Measurements from ENCODE around the gene RNFT2. TPM values are rescaled to one million over a fixed set of nuclear protein-coding genes. Genes with fewer than 3 reads are reported as not detected.
"Not testable (repeated sequence)": the region's sequence is repeated elsewhere in the genome, so short reads cannot be mapped to it uniquely, and the experiment has no call there.

RNFT2 gene
- total RNA-seq, 2 experiments from 2014 or later = 14.8 to 16.9 TPM

- Mint-ChIP-seq H3K27ac (no peak overlapping the region), H3K36me3 (peaks cover 2% of the 10 kb centered on the region), H3K9me3 (no peaks in the 10 kb centered on the region), H3K27me3 (no peaks in the 10 kb centered on the region), H3K4me3 (no peak overlapping the region), H3K4me1 (no peaks in the 10 kb centered on the region)
- DNase-seq = no peak
Measured at GRCh38 chr12:116750298-116750697, 12.2 kb downstream of the RNFT2 start.

- not testable (repeated sequence) for H3K27me3 Mint-ChIP-seq, H3K4me3 Mint-ChIP-seq, H3K27ac Mint-ChIP-seq, DNase-seq, H3K9me3 Mint-ChIP-seq
- Mint-ChIP-seq H3K4me1 (peaks cover 13% of the 10 kb centered on the region), H3K36me3 (peaks cover 10% of the 10 kb centered on the region)
Measured at GRCh38 chr12:116754097-116754496, 16.0 kb downstream of the RNFT2 start.

- H3K4me3 Mint-ChIP-seq, DNase-seq, H3K27me3 Mint-ChIP-seq, H3K9me3 Mint-ChIP-seq, H3K27ac Mint-ChIP-seq: not testable (repeated sequence)
- peaks cover 16% of the 10 kb centered on the region for H3K36me3 Mint-ChIP-seq
- H3K4me1 Mint-ChIP-seq = peaks cover 13% of the 10 kb centered on the region
Measured at GRCh38 chr12:116754783-116755182, 16.7 kb downstream of the RNFT2 start.

DNA sequence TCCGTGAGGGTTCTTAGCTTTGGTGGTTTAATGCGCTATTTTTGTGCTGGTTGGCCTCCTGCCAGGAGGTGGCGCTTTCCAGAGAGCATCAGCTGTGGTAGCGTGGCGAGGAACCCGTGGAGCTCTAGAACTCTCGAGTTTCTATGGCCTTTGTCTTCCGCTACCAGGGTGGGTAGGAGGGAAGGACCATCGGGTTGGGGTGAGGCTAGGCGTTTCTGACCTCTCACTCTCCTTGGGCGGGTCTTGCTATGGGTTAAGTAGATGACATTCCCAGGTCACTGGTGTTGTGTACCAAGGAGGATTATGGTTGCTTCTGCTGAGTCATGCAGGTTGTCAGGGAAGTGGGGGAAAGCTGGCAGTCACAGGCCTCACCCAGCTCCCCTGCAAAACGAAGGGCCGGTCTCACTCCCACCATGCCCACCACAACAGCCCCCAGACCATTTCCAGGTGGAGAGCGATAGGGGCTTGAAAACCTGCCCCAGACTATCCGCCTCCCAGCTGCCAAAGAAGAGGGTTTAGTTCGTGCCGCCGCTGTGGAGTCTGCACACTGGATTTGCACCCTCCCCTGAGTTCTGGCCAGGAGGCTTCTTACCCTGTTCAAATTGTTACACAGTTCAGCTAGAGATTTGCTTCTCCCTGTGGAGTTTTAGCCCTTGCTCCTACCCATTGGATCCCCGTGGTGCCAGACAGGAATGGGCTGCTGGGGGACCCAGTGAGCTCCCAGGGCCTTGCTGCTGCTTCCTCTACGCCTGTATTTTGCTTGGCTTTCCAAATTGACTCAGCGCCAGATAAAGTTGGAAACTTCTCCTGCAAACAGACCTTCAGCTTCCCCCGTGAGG, 21.9 kb downstream of the RNFT2 start:
- peak overlapping the region; percentile 73 for H3K4me3 Mint-ChIP-seq
- H3K9me3 Mint-ChIP-seq = no peaks in the 10 kb centered on the region
- H3K4me1 Mint-ChIP-seq = peaks cover 13% of the 10 kb centered on the region
- no peaks in the 10 kb centered on the region for H3K27me3 Mint-ChIP-seq
- peak overlapping the region; percentile 43 for H3K27ac Mint-ChIP-seq
- peak; percentile 30 for DNase-seq
- peaks cover 22% of the 10 kb centered on the region for H3K36me3 Mint-ChIP-seq

GRCh38 chr12:116760622-116761020, 22.5 kb downstream of the RNFT2 start:
- Mint-ChIP-seq H3K27ac (no peak overlapping the region), H3K4me3 (peak overlapping the region; percentile 73), H3K9me3 (no peaks in the 10 kb centered on the region), H3K36me3 (peaks cover 22% of the 10 kb centered on the region), H3K27me3 (no peaks in the 10 kb centered on the region), H3K4me1 (peaks cover 13% of the 10 kb centered on the region)
- DNase-seq = no peak

DNA sequence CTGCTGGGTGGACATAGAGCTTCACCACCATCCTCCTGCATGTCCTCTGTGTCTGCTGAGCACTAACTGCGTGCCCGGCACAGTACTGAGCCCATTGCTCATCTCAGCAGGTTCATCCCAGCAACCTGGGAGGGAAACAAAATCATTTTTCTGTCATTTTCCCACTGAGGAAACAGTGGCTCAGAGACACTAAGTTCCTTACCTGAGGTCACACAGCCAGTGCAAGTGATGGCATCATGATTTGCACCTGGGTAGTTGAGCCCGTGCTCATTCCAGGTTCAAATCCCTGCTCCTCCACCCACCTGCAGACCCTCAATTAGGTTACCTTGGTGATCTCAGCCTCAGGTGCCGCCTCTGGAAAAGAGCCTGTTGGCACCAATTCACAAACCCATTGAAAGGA, 23.4 kb downstream of the RNFT2 start:
- no peak overlapping the region for H3K4me3 Mint-ChIP-seq
- peaks cover 13% of the 10 kb centered on the region for H3K4me1 Mint-ChIP-seq
- DNase-seq = no peak
- H3K27ac Mint-ChIP-seq = no peak overlapping the region
- H3K9me3 Mint-ChIP-seq = no peaks in the 10 kb centered on the region
- H3K36me3 Mint-ChIP-seq = peaks cover 15% of the 10 kb centered on the region
- H3K27me3 Mint-ChIP-seq = no peaks in the 10 kb centered on the region

GRCh38 chr12:116765271-116765670, 27.2 kb downstream of the RNFT2 start:
- DNase-seq = no peak
- no peak overlapping the region for H3K27ac Mint-ChIP-seq
- H3K4me3 Mint-ChIP-seq = no peak overlapping the region
- no peaks in the 10 kb centered on the region for H3K9me3 Mint-ChIP-seq
- no peaks in the 10 kb centered on the region for H3K27me3 Mint-ChIP-seq
- peaks cover 8% of the 10 kb centered on the region for H3K36me3 Mint-ChIP-seq
- H3K4me1 Mint-ChIP-seq = no peaks in the 10 kb centered on the region

- H3K4me3 Mint-ChIP-seq = no peak overlapping the region
- H3K36me3 Mint-ChIP-seq = peaks cover 4% of the 10 kb centered on the region
- no peak for DNase-seq
- no peaks in the 10 kb centered on the region for H3K9me3 Mint-ChIP-seq
- H3K27ac Mint-ChIP-seq = no peak overlapping the region
- H3K4me1 Mint-ChIP-seq = no peaks in the 10 kb centered on the region
- H3K27me3 Mint-ChIP-seq = no peaks in the 10 kb centered on the region
Measured at GRCh38 chr12:116766285-116766684, 28.2 kb downstream of the RNFT2 start.

- Mint-ChIP-seq H3K4me3 (no peak overlapping the region), H3K27ac (no peak overlapping the region), H3K27me3 (no peaks in the 10 kb centered on the region), H3K36me3 (peaks cover 2% of the 10 kb centered on the region), H3K4me1 (no peaks in the 10 kb centered on the region), H3K9me3 (no peaks in the 10 kb centered on the region)
- DNase-seq = no peak
Measured at GRCh38 chr12:116766746-116767145, 28.6 kb downstream of the RNFT2 start.

- H3K36me3 Mint-ChIP-seq = peaks cover 9% of the 10 kb centered on the region
- no peaks in the 10 kb centered on the region for H3K27me3 Mint-ChIP-seq
- no peak for DNase-seq
- no peak overlapping the region for H3K4me3 Mint-ChIP-seq
- H3K4me1 Mint-ChIP-seq = peaks cover 7% of the 10 kb centered on the region
- no peaks in the 10 kb centered on the region for H3K9me3 Mint-ChIP-seq
- no peak overlapping the region for H3K27ac Mint-ChIP-seq
Measured at GRCh38 chr12:116771651-116772050, 33.5 kb downstream of the RNFT2 start.

DNA sequence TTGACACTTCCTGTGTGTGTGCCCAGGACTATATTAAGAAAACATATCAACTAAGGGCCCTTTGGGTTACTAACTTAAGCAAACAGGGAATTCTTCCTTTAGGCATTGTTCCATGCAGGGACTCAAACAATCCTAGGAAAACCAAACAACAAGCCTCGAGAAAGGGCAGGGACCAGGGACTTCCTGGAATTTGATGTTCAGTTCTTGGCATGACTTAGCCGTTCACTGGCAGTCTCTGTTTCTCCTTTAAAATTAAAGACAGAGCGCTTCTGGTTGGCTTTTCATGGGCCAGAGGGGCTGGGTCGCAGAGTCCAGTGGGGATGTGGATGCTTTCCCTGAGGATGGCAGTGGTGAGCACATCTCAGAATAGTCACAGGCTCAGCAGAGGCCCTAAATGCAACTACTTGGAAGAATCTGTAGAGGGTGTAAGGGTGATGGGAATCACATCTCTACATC, 35.2 kb downstream of the RNFT2 start:
- Mint-ChIP-seq H3K4me3 (no peak overlapping the region), H3K27ac (no peak overlapping the region), H3K9me3 (no peaks in the 10 kb centered on the region), H3K4me1 (peaks cover 7% of the 10 kb centered on the region), H3K36me3 (peaks cover 7% of the 10 kb centered on the region), H3K27me3 (no peaks in the 10 kb centered on the region)
- DNase-seq = no peak

DNA sequence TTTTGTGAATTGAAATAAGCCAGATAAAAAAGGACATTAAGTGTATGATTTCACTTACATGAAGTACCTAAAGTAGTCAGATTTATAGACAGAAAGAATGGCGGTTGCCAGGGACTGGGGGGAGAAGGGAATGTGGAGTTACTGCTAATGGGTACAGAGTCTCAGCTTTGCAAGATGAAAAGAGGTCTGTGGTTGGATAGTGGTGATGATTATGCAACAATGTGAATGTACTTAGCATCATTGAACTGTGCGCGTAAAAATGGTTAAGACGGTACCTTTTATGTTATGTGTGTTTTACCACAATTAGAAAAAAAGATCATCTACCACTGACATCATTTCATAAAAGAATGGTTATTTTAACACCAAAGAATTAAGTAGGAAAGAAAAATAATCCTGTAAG, 35.9 kb downstream of the RNFT2 start:
- Mint-ChIP-seq H3K27ac (no peak overlapping the region), H3K4me1 (peaks cover 7% of the 10 kb centered on the region), H3K36me3 (peaks cover 9% of the 10 kb centered on the region), H3K27me3 (no peaks in the 10 kb centered on the region), H3K4me3 (no peak overlapping the region), H3K9me3 (no peaks in the 10 kb centered on the region)
- no peak for DNase-seq

DNA sequence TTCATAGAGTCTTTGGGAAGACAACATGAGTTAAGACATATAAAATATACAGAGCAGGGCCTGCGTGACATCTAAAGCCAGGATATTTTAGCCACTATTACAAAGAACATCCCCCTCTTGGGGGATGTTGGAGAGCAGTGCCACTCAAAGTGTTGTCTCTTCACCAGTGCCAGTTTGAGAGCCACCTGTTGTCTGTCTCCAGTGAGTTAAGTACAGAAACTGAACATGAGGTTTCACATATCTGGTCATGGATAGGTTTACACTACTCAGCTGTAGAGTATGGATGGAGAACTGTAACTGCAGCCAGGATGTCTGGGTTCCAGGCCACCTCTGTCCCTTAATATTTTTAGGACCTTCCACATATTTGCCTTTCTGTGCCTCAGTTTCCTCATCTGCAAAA, 39.1 kb downstream of the RNFT2 start:
- peaks cover 7% of the 10 kb centered on the region for H3K4me1 Mint-ChIP-seq
- no peaks in the 10 kb centered on the region for H3K9me3 Mint-ChIP-seq
- no peak for DNase-seq
- no peak overlapping the region for H3K4me3 Mint-ChIP-seq
- peaks cover 9% of the 10 kb centered on the region for H3K36me3 Mint-ChIP-seq
- no peaks in the 10 kb centered on the region for H3K27me3 Mint-ChIP-seq
- H3K27ac Mint-ChIP-seq = no peak overlapping the region

GRCh38 chr12:116779597-116779996, 41.5 kb downstream of the RNFT2 start:
- Mint-ChIP-seq H3K27me3 (no peaks in the 10 kb centered on the region), H3K4me3 (no peak overlapping the region), H3K4me1 (no peaks in the 10 kb centered on the region), H3K27ac (no peak overlapping the region), H3K36me3 (peaks cover 6% of the 10 kb centered on the region), H3K9me3 (no peaks in the 10 kb centered on the region)
- DNase-seq = no peak

- no peak overlapping the region for H3K4me3 Mint-ChIP-seq
- H3K27me3 Mint-ChIP-seq = no peaks in the 10 kb centered on the region
- H3K27ac Mint-ChIP-seq = no peak overlapping the region
- H3K4me1 Mint-ChIP-seq = no peaks in the 10 kb centered on the region
- H3K36me3 Mint-ChIP-seq = peaks cover 14% of the 10 kb centered on the region
- no peaks in the 10 kb centered on the region for H3K9me3 Mint-ChIP-seq
- DNase-seq = no peak
Measured at GRCh38 chr12:116780942-116781341, 42.8 kb downstream of the RNFT2 start.

Data from activated naive CD8-positive, alpha-beta T cell treated with anti-CD3 and anti-CD28 coated beads for 36 hours (primary cell).